NCI-H345 treated with DMSO at 0.1 percent for 48 hours (cell line): ENCODE data around the gene NPEPL1.

Experiments
- DNase-seq: peaks from one replicate; lab custom pipeline; 2025; ENCODE audit not compliant: unreplicated experiment; lab: John Stamatoyannopoulos, UW

Gene NPEPL1

DNA sequence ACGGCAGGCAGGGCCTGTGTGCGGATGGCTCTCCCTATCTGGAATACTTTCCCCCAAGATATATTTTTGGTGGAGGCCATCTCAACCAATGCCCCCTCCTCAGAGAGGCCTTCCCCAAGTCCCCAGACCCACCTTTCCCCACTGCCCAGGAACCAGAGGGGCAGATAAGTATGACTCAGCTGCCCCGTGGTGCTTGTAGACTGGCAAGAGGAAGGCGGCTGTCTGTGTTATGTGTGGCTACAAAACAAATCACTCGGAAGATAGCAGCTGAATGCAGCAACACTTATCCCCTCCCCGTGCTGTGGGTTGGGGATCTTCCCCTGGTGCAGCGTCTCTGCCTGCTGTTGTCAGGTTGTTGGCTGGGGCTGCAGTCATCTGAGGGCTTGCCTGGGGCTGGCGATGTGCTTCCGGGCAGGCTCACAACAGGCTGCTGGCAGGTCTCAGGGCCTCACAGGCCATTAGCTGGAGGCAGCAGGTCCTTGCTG is 7.1 kb downstream of the NPEPL1 start:
- no peak for DNase-seq

DNA sequence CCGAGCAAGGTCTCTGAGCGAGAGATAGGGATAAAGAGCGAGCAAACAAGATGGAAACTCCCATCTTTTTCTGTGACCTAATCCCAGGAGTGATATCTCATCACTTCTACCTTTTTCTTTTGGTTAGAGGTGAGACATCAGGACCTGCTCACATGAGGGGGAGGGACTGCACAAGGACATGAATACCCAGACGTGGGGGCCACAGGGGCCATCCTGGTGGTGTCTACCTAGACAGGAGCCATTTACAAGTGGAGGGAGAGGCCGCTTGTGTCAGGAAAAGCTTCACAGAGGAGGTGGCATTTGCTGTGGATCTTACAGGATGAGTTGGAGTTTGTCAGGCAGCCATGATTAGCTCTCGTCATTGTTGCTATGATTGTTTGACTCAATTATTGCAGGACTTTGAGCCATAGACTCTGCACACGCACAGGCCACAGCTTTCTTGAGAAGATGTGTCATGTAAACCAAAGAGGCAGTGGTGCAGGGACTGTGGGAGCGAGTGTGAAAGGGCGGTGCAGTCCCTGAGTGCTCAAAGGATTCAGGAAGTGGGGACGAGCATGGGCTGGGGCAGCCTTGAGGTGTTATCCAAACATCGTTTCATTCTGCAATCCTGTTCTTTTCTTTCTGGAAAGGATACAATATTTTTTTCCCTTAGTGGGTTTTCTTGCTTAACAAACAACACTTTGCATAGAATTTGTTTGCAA is 7.7 kb downstream of the NPEPL1 start:
- DNase-seq, result no peak

DNA sequence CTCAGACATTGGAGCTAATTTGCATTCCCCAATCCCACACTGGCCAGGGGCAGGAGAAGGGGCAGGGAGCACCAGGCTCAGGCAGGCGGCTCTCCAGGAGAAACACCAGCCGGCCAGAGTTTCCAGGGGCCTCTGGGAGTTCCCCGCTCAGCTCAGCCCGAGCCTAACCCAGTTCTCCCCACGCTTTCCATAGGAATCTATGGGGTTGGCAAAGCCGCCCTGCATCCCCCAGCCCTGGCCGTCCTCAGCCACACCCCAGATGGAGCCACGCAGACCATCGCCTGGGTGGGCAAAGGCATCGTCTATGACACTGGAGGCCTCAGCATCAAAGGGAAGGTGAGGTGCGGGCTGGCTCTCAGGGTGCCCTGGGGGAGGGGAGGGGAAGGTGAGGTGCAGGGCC is 8.2 kb downstream of the NPEPL1 start:
- DNase-seq, result no peak

DNA sequence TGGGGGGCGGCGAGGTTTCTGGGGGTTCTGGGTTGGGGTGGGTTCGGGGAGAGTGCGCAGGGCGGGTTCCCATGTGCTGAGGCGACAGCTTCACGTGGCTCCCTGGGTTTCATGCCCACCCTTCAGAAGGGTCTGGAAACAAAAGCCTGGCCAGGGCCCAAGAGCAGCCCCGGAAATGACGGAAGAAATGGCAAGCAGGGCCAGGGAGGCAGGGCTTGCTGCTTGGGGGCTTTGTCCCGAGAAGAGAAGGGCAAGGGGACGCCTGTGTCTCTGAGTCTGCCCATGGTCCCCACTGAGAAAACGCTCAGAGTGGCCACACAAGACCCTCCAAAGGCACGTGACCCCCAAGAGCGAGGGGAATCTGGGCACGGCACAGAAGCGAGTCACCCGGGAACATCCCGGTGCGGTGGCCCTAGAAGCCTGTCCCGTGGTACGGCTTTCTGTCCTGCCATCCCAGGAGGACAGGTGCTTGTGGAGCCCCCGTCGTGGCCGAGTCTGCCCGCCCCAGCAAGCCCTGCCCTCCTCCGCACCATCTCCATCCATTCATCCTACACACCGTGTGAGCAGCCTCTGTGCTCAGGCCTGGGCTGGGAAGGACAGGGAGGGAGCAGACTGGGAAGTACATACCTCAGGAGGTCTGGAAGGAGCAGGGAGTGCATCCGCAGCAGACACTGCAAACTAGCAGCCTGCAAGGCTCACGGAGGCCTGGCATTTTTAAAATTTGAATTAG is 9.0 kb downstream of the NPEPL1 start:
- no peak for DNase-seq

DNA sequence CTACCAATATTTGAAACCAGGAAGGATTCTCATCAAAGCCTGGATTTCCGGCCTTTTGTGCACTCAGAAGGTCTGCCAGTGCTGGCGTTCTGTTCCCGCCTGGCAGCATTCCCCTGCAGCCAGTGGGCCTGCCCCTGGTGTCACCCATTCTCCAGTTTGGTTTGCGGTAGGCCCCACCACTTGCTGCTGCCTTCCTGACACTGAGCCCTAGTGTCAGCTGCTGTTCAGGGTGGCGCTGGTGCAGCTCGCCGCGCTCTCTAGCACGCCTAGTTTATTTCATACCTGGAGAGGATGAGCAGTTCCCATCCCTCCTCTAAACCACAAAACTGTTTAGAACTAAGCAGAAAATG is 9.5 kb downstream of the NPEPL1 start:
- no peak for DNase-seq

DNA sequence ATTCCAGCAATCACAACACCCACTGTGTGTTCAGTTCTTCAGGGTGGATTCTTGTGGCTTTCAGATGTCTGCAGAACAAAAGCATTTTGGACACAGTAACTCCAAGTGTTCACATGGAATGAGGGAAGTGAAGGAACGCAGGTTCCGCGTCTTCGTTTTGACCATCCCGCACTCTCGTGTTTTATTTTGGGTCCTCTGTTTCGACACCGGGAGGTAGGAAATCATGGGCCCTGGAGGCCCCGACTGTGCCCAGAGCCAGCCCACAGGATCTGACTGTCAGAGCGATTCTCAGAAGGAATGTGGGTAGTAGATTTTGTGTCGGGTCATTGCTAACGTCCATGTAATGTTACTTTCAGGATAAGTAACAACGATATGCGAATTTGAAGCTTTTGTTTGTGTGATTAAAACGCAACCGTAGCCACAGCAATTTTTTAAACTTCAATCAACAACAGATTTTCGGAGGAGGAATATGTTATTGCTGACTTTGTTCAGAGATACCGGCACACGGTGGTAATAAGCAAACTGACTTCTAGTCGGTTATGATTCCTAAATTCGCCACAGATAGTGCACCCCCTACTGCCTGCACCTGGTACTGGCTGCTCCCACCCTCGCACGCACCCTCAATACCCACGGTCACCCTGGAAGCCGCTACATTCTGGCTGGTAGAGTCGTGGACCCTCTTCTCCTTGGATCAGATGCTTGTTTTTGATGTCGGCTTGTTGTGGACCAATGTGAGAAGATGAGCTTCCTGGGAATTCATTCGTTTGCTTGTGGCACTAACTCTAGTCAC is 10.5 kb downstream of the NPEPL1 start:
- DNase-seq, result no peak

DNA sequence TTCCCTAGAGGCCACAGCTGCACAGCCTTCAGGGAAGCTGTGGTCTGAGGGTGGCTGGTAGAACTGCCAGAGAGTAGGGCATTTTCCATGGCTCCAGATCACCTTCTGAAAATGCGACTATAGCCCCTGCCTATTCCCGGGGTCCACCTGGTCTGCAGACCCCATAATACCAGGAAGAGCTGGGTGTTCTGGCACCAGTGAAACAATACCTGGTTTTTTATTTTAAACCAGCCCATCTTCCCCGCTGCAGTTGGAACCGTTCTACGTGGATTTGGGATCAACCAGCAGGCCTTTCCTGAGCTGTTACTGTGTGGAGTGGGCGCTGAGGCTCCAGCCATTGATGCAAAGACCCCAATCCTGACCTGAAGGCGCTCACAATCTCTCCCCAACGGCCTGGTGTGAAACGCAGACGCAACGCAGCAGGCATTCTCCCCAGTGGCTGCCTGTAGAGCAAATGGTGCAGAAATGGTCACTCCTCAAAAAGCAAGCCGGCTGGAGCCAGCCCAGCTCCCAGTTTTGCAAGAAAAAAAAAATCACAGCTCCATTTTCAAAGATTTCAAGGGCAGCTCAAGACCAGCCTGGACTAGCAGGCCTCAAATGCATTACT is 11.3 kb downstream of the NPEPL1 start:
- no peak for DNase-seq

DNA sequence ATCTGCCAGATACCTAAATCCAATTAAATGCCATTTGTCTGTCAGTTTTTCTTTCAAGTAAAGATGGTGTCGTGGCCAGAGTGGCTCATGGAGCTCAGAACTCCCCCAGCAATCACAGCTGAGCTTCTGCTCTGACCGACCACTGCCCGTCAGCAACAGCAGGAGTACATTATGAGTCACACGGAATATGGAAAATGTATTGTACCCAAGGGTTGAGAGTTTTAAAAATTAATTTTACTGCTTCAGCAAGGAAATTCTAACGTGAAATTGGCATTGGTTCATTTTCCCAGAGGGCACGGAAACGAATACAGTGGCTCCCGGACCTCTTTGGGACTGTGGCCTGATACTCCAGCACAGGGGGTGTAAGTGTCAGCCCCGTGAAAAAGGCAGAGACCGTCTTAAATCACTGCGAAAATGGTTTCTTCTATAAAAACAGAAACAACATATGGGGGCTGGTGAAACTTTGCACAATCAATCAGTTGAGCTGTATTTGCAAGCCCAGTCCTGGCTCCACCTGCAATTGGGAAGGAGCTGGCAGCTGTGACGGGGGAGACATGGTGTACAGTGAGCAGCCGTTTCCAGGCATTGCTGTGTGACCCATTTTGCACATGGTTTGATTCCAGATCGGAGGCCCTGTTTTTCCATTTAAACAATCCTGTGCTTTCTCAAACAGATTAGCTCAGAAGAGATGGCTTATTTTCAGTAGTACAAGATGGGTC is 12.8 kb downstream of the NPEPL1 start:
- no peak for DNase-seq

DNA sequence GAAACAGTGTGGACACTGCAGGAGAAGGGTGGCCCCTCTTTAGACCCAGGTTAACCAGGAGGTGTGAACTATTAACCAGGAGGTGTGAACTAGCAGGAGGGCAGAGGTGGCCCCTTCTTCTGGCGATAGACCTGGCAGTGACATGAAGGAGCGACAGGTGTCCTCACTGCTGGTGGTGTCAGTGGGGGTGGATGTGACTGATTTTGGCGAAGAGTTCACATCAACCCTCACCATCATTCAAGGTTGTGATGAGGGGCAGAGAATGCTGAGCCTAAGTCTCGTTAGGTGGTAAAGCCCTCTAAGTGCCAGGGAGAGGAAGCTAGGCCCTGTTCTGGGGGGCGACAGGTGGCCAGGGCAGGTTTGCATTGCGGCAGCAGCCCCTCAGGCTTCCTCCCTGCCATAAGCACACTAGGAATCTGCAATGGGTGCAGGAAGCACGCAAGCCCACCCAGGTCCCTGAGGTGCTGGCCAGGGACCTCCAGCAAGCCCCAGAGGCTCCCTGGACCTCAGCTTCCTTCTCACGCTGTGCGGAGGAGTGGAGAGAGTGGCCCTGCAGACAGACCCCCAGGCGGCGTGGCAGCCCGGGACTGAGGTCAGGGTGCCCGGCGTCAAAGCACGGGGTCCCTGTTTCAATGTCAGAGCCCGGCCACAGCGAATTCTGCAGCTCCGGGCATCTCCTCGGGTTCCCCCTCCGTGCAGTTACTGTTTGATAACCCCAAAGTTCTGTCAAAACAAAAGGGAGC is 13.7 kb downstream of the NPEPL1 start:
- no peak for DNase-seq

DNA sequence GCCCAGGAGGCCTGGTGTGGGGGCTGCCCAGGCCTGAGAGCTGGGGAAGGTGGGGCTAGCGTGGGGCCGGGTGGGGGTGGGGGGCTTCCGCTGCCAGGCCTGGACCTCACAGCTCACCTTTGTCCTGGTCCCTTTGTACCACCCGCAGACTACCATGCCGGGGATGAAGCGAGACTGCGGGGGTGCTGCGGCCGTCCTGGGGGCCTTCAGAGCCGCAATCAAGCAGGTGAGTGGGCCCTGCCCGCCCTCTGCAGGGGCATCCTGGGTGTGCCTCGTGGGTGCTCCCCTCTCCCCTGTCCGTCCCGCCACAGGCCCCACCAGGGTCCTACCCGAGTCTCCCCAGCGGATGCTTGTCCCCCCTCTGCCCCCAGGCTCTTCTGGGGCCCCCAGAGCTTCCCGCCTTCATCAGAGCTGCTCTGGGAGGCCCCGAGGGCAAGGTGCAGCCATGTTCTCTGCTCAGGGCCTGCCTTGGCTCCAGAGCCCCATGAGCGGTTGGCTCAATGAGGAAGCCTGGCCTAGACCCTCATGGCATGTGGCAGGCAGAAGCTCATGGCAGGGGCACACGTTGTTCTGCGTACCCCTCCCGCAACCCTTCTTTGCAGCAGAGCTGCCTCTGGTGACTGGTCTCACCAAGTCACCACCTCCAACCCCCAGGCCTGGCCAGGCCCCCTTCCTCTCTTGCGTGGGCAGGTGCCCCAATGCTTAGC is 14.5 kb downstream of the NPEPL1 start:
- DNase-seq, result no peak

DNA sequence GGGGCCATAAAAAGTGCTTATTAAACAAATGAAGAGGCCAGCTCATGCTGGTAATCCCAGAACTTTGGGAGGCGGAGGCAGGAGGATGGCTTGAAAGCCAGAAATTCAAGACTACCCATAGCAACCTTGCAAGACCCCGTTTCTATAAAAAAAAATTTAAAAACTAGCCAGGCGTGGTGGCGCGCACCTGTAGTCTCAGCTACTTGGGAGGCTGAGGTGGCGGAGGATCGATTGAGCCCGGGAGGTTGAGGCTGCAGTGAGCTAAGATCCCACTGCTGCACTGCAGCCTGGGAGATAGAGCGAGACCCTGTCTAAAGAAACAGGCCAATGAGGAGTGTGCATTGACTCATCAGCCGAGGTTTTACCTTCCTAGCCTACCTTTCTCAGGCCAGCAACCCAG is 15.2 kb downstream of the NPEPL1 start:
- DNase-seq, result no peak

DNA sequence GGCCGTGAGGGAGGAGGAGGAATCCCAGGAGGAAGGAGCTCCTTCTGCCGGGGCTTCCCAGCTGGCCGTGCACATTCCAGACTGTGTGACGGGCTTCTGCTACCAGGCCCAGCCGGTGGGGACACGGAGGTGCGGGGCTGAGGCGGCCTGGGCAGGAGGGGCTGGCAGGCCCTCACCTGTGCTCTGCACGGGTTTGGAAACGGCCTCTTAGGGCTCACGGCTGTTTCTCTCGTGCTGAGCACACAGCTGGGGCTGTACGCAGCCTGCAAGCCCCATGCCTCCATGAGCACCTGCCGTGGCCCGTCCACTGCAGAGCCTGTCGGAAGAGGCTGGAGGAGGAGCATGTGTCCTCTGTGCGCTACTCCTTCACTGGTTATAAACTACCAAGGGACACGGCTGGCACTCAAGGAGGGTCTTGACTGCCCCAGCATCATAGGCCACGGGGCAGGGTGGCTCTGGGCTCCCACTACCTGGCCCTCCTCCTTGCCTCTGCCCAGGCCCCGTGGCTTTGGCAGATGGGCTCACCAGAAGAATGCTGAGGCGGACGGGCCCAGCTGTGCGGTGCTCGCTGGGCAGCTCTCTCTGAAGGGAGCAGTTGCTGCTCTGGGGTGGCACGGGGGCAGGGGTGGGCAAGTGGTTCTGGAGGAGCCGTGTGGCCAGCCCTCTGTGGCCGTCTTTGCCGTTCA is 15.8 kb downstream of the NPEPL1 start:
- DNase-seq, result no peak

DNA sequence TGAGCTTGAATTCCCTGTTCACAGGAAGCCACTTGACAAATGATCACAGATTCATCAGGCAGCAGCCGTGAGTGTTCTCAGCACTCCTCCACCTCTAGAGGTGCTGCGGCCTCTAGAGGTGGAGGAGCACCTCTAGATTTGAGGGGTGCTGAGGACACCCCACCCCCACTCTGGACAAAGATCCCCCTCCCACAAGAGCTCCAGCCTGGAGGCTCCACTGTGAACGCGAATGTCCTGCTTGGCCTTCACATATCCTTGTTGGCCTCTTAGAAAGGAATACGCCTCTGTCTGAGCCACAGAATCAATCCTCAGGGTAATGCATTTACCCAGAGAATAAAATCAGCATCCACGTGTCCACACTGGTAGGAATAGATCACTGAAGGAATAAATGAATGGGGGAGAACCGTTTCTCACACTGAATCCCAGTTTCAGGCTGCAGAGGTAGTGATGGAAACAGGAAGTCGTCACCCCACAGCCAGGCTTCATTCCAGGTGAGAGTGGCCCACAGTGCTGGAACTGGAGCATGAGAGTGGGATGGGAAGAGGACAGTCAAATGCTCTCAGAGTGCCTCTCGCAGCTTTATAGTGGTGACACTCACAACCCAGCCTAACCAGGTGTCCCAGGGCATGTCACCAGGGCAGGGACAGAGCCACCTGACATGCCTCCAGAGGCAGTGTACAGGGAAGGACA is 16.6 kb downstream of the NPEPL1 start:
- DNase-seq, result no peak

DNA sequence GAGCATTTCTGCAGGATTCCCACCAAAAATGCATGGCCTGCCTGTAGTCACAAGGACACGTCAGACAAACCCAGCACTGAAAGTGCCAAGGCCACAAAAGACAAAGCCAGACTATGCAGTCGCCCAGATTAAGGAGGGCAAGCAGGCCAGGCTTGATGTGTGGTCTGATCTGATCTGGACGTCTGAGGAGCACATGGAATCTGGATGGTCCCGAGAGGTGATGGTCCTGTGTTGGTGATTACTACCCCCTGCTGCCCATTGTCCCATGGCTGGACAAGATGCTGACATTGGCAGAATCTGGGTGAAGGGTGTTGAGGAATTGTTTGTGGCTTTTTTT is 17.1 kb downstream of the NPEPL1 start:
- no peak for DNase-seq

DNA sequence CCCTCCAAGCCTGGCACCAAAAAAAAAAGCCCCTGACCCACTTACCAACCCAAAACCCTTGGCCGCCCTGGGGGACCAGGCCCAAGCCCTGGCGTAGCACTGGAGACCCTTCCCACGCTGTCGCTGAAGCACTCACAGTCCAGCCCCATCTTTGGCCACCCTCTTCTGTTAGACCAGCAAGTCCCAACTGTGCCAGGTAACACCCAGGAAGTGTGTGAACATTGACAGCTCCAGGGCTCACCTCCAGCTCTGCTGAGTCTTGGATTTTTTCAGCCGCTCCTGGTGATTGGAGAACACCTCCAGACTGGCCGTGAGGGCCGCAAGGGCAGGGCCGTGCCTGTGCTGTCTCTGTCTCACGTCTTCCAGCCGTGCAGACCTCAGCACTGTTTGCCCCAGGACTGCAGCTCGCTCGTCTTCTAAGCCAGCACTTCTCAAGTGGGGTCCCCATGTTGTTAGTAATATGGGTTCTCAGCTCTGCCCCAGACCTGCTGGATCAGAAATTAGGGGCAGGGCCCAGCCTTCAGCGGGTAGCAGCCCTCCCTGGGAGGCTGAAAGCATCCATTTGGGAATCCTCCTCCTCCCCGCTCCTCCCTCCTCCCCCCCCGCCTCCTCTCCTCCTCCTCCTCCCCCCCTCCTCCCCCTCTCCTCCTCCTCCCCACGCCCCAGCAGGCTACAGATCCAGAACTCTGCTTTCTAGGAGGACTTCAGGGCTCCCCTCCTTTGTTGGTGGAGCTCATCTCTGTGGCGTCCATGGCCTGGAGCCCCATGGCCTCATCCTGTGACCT is 18.1 kb downstream of the NPEPL1 start:
- DNase-seq, result no peak

DNA sequence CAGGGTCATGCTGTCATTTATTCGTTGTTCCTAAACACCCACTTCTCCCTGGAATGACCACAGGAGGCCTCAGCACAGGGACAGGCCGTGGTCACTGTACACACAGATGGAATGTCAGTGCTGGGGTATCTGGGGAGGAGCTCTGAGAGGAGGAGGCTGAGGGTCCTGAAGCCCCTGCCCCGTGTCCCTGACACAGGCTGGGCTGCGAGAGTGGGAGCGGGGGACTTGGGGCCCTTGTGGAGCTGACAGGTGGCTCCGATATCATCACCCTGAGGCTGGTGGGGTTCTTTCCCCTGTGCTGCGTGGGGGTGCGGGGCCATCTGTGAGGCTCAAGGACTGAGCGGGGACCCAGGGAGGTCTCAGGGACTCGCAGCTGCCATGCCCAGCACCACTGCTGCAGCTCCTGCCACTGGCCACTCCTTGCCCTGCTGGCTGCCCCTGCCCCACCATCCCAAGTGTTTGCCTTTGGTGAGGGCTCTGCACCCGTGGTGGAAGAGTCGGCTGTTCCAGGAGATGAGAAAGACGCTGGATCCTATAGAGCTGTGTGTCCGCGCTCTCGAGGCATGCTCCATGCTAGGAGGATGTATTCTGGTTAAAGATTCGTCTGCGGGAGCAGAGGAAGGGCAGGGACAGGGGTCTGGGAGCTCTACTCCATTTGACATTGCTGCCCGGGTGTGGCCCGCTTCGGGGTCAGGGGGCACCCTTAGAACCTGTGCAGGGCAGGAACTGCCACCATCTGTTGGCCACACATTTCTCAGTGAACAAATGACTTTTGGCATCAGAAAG is 18.9 kb downstream of the NPEPL1 start:
- DNase-seq, result no peak
